H1 (cell line): ENCODE data around the gene PPP1R1A. TPM values are rescaled to one million over a fixed set of nuclear protein-coding genes. Genes with fewer than 3 reads are reported as not detected.

Source experiments
- CTCF ChIA-PET: fragments of 300-600 bp; sonication (Branson Sonifier 250); formaldehyde crosslinking; loops from one replicate; lab custom pipeline; 2021; ENCODE audit not compliant: partially characterized antibody; lab: Charles Lee
- POLR2A ChIA-PET: fragments of 300-600 bp; sonication (Branson Sonifier 250); formaldehyde crosslinking; loops from one replicate; lab custom pipeline; 2021; ENCODE audit warnings: inconsistent platforms; ENCODE audit not compliant: partially characterized antibody; lab: Charles Lee
- DNase-seq, 2 experiments: peaks; one replicate each; pipeline versions ENCODE4 v3.0.0 to v3.0.0-alpha.2; 2010 to 2022; ENCODE audit warnings: low spot score in 2 of 2, low read depth in 1 of 2, mixed read lengths in 1 of 2
- FAIRE-seq: peaks from 2 replicates; lab custom pipeline; 2011; peaks lifted over from hg19 to GRCh38; lab: Jason Lieb, UNC
- H2AFZ ChIP-seq: 2 replicates; pipeline ENCODE4 v1.8.1; 2012; ENCODE audit warnings: low read length, inconsistent platforms
- H2AK5ac ChIP-seq: 2 replicates; pipeline ENCODE4 v1.6.1; 2013; ENCODE audit warnings: low read depth, low read length
- H2BK120ac ChIP-seq: replicated peaks from 2 replicates; pipeline ENCODE3; 2013; ENCODE audit warnings: low read depth, low read length, inconsistent platforms
- H2BK12ac ChIP-seq: 2 replicates; pipeline ENCODE4 v1.6.1; 2013; ENCODE audit warnings: low read depth, low read length
- H2BK15ac ChIP-seq: 2 replicates; pipeline ENCODE4 v1.6.1; 2013; ENCODE audit warnings: low read length
- H2BK20ac ChIP-seq: 2 replicates; pipeline ENCODE4 v1.6.1; 2013; ENCODE audit warnings: low read length
- H2BK5ac ChIP-seq: 2 replicates; pipeline ENCODE4 v1.6.1; 2013; ENCODE audit warnings: low read depth, low read length
- H3K14ac ChIP-seq: 2 replicates; pipeline ENCODE4 v1.6.1; 2013; ENCODE audit warnings: inconsistent platforms; ENCODE audit not compliant: insufficient read length
- H3K18ac ChIP-seq: 2 replicates; pipeline ENCODE4 v1.6.1; 2013; ENCODE audit warnings: low read length; ENCODE audit errors: extremely low read depth
- H3K23ac ChIP-seq: 2 replicates; pipeline ENCODE4 v1.6.1; 2013; ENCODE audit warnings: inconsistent platforms; ENCODE audit not compliant: insufficient read length
- H3K23me2 ChIP-seq: 2 replicates; pipeline ENCODE4 v1.6.1; 2013; ENCODE audit warnings: low read depth, low read length
- H3K27ac ChIP-seq: 2 replicates; pipeline ENCODE4 v1.6.1; 2011; ENCODE audit warnings: low read depth, low read length, inconsistent platforms
- H3K27me3 ChIP-seq, 4 experiments: replicated peaks in 1 of 4; 1 replicate in 1 of 4; 2 replicates in 3 of 4; pipeline versions ENCODE4 v1.6.1 to v1.8.1; 2011 to 2013; ENCODE audit warnings: low read length in 3 of 4, mild to moderate bottlenecking in 3 of 4, inconsistent platforms in 2 of 4, mixed read lengths in 2 of 4, moderate library complexity in 1 of 4; ENCODE audit not compliant: control insufficient read depth in 3 of 4, insufficient read depth in 3 of 4; ENCODE audit errors: extremely low read depth in 1 of 4
- H3K36me3 ChIP-seq, 4 experiments: 2 replicates each; pipeline versions ENCODE4 v1.6.1 to v1.8.1; 2011 to 2013; ENCODE audit warnings: mild to moderate bottlenecking in 4 of 4, low read length in 3 of 4, moderate library complexity in 2 of 4, control low read depth in 1 of 4, inconsistent platforms in 1 of 4; ENCODE audit not compliant: insufficient read depth in 4 of 4, control insufficient read depth in 2 of 4
- H3K4ac ChIP-seq: replicated peaks from 2 replicates; pipeline ENCODE3; 2013; ENCODE audit warnings: low read length, low read depth, mixed read lengths, inconsistent platforms; ENCODE audit not compliant: insufficient read length
- H3K4me1 ChIP-seq, 4 experiments: replicated peaks in 1 of 4; 1 replicate in 1 of 4; 2 replicates in 3 of 4; pipeline versions ENCODE4 v1.6.1 to v1.8.1; 2011 to 2013; ENCODE audit warnings: low read length in 3 of 4, inconsistent platforms in 2 of 4, mixed read lengths in 1 of 4; ENCODE audit not compliant: insufficient read depth in 4 of 4, control insufficient read depth in 3 of 4
- H3K4me2 ChIP-seq, 2 experiments: 2 replicates each; pipeline versions ENCODE4 v1.6.1 to v1.8.1; 2011 to 2013; ENCODE audit warnings: low read depth in 2 of 2, low read length in 2 of 2, control low read depth in 1 of 2, inconsistent platforms in 1 of 2, mild to moderate bottlenecking in 1 of 2; ENCODE audit not compliant: insufficient read depth in 1 of 2
- H3K4me3 ChIP-seq, 4 experiments: fragments of 200-600, 300-600 bp in 1 of 4; sonication (generic), shearing (Covaris generic), sonication (Bioruptor Twin) in 1 of 4; 2 replicates each; pipeline versions ENCODE4 v1.5.1 to v1.8.1; 2011 to 2016; ENCODE audit warnings: low read length in 4 of 4, low read depth in 3 of 4, control low read depth in 2 of 4, inconsistent platforms in 2 of 4, mild to moderate bottlenecking in 2 of 4, mixed read lengths in 1 of 4, moderate library complexity in 1 of 4; ENCODE audit not compliant: insufficient read depth in 2 of 4; ENCODE audit errors: extremely low read depth in 1 of 4
- H3K56ac ChIP-seq: replicated peaks from 2 replicates; pipeline ENCODE3; 2013; ENCODE audit warnings: low read depth, mild to moderate bottlenecking, mixed read lengths, low read length, inconsistent platforms; ENCODE audit not compliant: insufficient read length
- H3K79me1 ChIP-seq: 2 replicates; pipeline ENCODE4 v1.6.1; 2013; ENCODE audit warnings: low read depth, low read length, control low read depth
- H3K79me2 ChIP-seq, 2 experiments: 2 replicates each; pipeline versions ENCODE4 v1.6.1 to v1.8.1; 2012 to 2013; ENCODE audit warnings: low read length in 2 of 2, mild to moderate bottlenecking in 2 of 2, inconsistent platforms in 1 of 2; ENCODE audit not compliant: insufficient read depth in 2 of 2, control insufficient read depth in 1 of 2
- H3K9ac ChIP-seq, 4 experiments: replicated peaks in 1 of 4; 1 replicate in 1 of 4; 2 replicates in 3 of 4; pipeline versions ENCODE4 v1.6.1 to v1.8.1; 2011 to 2013; ENCODE audit warnings: low read depth in 3 of 4, low read length in 3 of 4, control low read depth in 2 of 4, mild to moderate bottlenecking in 2 of 4, moderate library complexity in 2 of 4, inconsistent platforms in 1 of 4; ENCODE audit errors: extremely low read depth in 1 of 4
- H3K9me3 ChIP-seq, 2 experiments: 2 replicates each; pipeline versions ENCODE4 v1.6.1 to v1.8.1; 2012 to 2013; ENCODE audit warnings: mild to moderate bottlenecking in 2 of 2, moderate library complexity in 2 of 2, control low read depth in 1 of 2, inconsistent platforms in 1 of 2, low read depth in 1 of 2, low read length in 1 of 2, mixed read lengths in 1 of 2; ENCODE audit not compliant: insufficient read depth in 2 of 2
- H4K20me1 ChIP-seq, 2 experiments: replicated peaks in 1 of 2; 2 replicates each; pipeline versions ENCODE3 to v1.8.1; 2011 to 2013; ENCODE audit warnings: inconsistent platforms in 2 of 2, low read length in 2 of 2, mild to moderate bottlenecking in 1 of 2; ENCODE audit not compliant: insufficient read depth in 2 of 2, control insufficient read depth in 1 of 2
- H4K5ac ChIP-seq: 2 replicates; pipeline ENCODE4 v1.6.1; 2013; ENCODE audit warnings: low read length, low read depth, mixed read lengths, inconsistent platforms; ENCODE audit not compliant: insufficient read length
- H4K8ac ChIP-seq: 2 replicates; pipeline ENCODE4 v1.8.0; 2013; ENCODE audit warnings: mild to moderate bottlenecking, moderate library complexity, low read length, inconsistent platforms; ENCODE audit not compliant: insufficient read depth; ENCODE audit errors: extremely low read depth
- H4K91ac ChIP-seq: replicated peaks from 2 replicates; pipeline ENCODE3; 2013; ENCODE audit warnings: low read length, mixed read lengths, inconsistent platforms; ENCODE audit not compliant: insufficient read length
- ASH2L ChIP-seq: fragments of 200-600, 300-600 bp; sonication (generic); IDR thresholded peaks from one replicate; pipeline ENCODE4 v1.7.1; 2017; ENCODE audit warnings: low read length
- BCL11A ChIP-seq, 2 experiments: IDR thresholded peaks; one replicate each; pipeline ENCODE4 v1.6.1; 2011; ENCODE audit warnings: low read depth in 2 of 2, low read length in 2 of 2, mild to moderate bottlenecking in 2 of 2
- CBX5 ChIP-seq: fragments of 300-800, 300-1000 bp; sonication (generic); IDR thresholded peaks from 2 replicates; pipeline ENCODE4 v1.7.1; 2016; ENCODE audit warnings: antibody characterized with exemption, low read length, low read depth
- CHD1 ChIP-seq: IDR thresholded peaks from 2 replicates; pipeline ENCODE4 v1.6.1; 2012; ENCODE audit warnings: low read depth, low read length, improper control_type of control experiment
- EGR1 ChIP-seq: IDR thresholded peaks from 2 replicates; pipeline ENCODE4 v1.6.1; 2011; ENCODE audit warnings: low read depth, low read length, borderline replicate concordance
- FOSL1 ChIP-seq: IDR thresholded peaks from 2 replicates; pipeline ENCODE4 v1.6.1; 2011; ENCODE audit warnings: mild to moderate bottlenecking, low read depth, low read length, moderate library complexity; ENCODE audit not compliant: insufficient read depth
- GTF2F1 ChIP-seq: IDR thresholded peaks from 2 replicates; pipeline ENCODE4 v1.6.1; 2012; ENCODE audit warnings: low read depth, low read length, improper control_type of control experiment, borderline replicate concordance
- JUND ChIP-seq: IDR thresholded peaks from 2 replicates; pipeline ENCODE4 v1.6.1; 2011; ENCODE audit warnings: mild to moderate bottlenecking, improper control_type of control experiment, low read length
- KDM1A ChIP-seq: fragments of 200-600, 300-600 bp; sonication (generic); IDR thresholded peaks from 2 replicates; pipeline ENCODE4 v1.7.1; 2016; ENCODE audit warnings: mild to moderate bottlenecking, low read length, borderline replicate concordance
- PHF8 ChIP-seq: fragments of 200-600 bp; sonication (generic); conservative IDR thresholded peaks from 2 replicates; pipeline ENCODE4 v1.7.1; 2012; ENCODE audit warnings: low read depth, mild to moderate bottlenecking, inconsistent platforms, low read length, moderate library complexity
- SP4 ChIP-seq: IDR thresholded peaks from 2 replicates; pipeline ENCODE4 v1.6.1; 2012; ENCODE audit warnings: low read length, inconsistent platforms
- WGBS, 2 experiments: shearing (Covaris generic) in 1 of 2; methylation state at CpG; one replicate each; pipeline versions ENCODE4 v1.1.6 to v1.1.7; 2013 to 2015; ENCODE audit warnings: low lambda C conversion rate in 2 of 2, mixed read lengths in 2 of 2, inconsistent platforms in 1 of 2, low coverage in 1 of 2, missing lambda C conversion rate in 1 of 2; ENCODE audit not compliant: insufficient replicate concordance in 2 of 2, insufficient coverage in 1 of 2, insufficient read length in 1 of 2; ENCODE audit errors: extremely low coverage in 1 of 2, missing lambda C conversion rate in 1 of 2; 5-methylcytosine and 5-hydroxymethylcytosine counted together
- polyA plus RNA-seq, 7 experiments: library from polyadenylated mRNA; depleted of rRNA in 3 of 7; stranded (reverse) in 5 of 7; unstranded in 2 of 7; fragments of >200 nt in 5 of 7; fragments of 200-250 nt in 2 of 7; gene quantifications; 1 replicate in 5 of 7; 2 replicates in 1 of 7; 4 replicates in 1 of 7; pipeline versions ENCODE4 v1.2.1 to v1.2.3, GENCODE V29; 2011 to 2013; ENCODE audit warnings: missing spikeins in 2 of 7, mixed read lengths in 2 of 7
- total RNA-seq: library from RNA; stranded (reverse); fragmentation: NEBNext Ultra II Directional; extraction: Animal tissue kit (Norgen Biotek cat#: 25700); gene quantifications from 2 replicates; pipeline ENCODE4 v1.2.1, GENCODE V29; 2021
- TF ChIP-seq, protein P1 (sequence below): IDR thresholded peaks from 2 replicates; pipeline ENCODE4 v1.6.1; 2011; ENCODE audit warnings: low read length, improper control_type of control experiment

The PPP1R1A gene
- total and polyA plus RNA-seq, 2 of the 8 experiments (the other 6 are each of a cell fraction or from before 2014, with no cell fraction given): 5.8 to 13.1 TPM

GRCh38 chr12:54598970-54599369, 10.5 kb upstream of the PPP1R1A start:
- Histone ChIP-seq H3K9ac (no peak overlapping the region), H3K4ac (no peak overlapping the region), H3K14ac (no peak overlapping the region), H3K36me3 (no peaks in the 10 kb centered on the region), H4K20me1 (no peaks in the 10 kb centered on the region), H2AFZ (no peak overlapping the region), H4K5ac (no peak overlapping the region), H3K4me1 (no peaks in the 10 kb centered on the region), H2BK12ac (no peak overlapping the region), H2BK15ac (no peak overlapping the region), H3K9me3 (no peaks in the 10 kb centered on the region), H3K27me3 (peaks cover 0 to 8% (median 6%) of the 10 kb centered on the region in 4 experiments; a peak in 3 of 7 replicates), H3K4me3 (no peak overlapping the region), H2AK5ac (no peak overlapping the region), H2BK120ac (no peak overlapping the region), H3K79me1 (no peaks in the 10 kb centered on the region), H3K23ac (no peak overlapping the region), H3K79me2 (no peaks in the 10 kb centered on the region), H3K23me2 (no peaks in the 10 kb centered on the region), H3K18ac (no peak overlapping the region), H3K56ac (no peak overlapping the region), H4K91ac (no peak overlapping the region), H4K8ac (no peak overlapping the region), H3K4me2 (no peak overlapping the region), H3K27ac (no peak overlapping the region), H2BK20ac (no peak overlapping the region), H2BK5ac (no peak overlapping the region)
- TF ChIP-seq, protein P1, sequence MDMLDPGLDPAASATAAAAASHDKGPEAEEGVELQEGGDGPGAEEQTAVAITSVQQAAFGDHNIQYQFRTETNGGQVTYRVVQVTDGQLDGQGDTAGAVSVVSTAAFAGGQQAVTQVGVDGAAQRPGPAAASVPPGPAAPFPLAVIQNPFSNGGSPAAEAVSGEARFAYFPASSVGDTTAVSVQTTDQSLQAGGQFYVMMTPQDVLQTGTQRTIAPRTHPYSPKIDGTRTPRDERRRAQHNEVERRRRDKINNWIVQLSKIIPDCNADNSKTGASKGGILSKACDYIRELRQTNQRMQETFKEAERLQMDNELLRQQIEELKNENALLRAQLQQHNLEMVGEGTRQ: no peak
- no peak for TF ChIP-seq FOSL1
- TF ChIP-seq EGR1: no peak
- TF ChIP-seq GTF2F1: no peak
- TF ChIP-seq BCL11A (IDR thresholded peaks at IDR 0.05; ENCODE audit: low read depth in 2 of 2, low read length in 2 of 2): no peak
- no peak for TF ChIP-seq SP4
- TF ChIP-seq ASH2L: no peak
- TF ChIP-seq CHD1: no peak
- TF ChIP-seq JUND: no peak
- TF ChIP-seq CBX5: no peak
- no peak for TF ChIP-seq KDM1A
- TF ChIP-seq PHF8: no peak
- POLR2A ChIA-PET: no interaction called here
- DNase-seq: no peak
- 94% methylated on average over 5 of the region's 5 CpGs; no CpG with 5 or more reads in 1 of the 2 experiments for WGBS, 2 experiments
- CTCF ChIA-PET: interaction anchor here (0.5 to 6.2 kb wide), 20 partner anchors 9 to 647 kb away, joined by 3 to 57 read pairs (median 4); no protein-coding TSS in a partner anchor
- FAIRE-seq: no peak
